ENCODE results near the gene SEMA6D.

DNA sequence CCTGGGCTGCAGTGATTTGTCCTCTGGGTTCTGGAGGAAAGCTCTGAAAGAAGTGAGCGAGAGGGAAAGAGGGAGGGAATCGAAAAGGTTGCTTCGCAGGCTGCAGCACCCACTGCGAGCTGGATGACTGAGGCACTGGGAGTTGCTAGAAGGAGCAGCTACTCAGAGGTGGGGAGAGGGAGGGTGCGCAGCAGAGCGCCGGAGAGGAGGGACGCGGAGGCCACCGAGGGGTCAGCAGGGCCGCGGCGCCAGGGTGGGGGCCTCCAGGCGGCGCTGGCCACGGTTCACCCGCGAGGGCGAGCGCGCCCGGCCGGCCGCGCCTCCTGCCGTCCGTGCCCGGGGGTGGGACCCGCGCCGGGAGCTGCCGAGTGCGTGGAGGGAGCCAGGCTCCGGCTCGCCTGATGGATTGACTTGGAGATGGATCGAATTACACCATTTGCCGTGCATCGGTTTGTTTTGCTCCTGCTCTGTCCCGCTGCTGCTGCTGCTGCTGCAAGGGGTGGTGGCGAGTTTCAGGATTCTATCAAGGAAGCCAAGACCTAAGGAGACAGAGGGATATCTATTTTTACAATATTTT lies at the start of gene SEMA6D:
- TF ChIP-seq, protein P1, sequence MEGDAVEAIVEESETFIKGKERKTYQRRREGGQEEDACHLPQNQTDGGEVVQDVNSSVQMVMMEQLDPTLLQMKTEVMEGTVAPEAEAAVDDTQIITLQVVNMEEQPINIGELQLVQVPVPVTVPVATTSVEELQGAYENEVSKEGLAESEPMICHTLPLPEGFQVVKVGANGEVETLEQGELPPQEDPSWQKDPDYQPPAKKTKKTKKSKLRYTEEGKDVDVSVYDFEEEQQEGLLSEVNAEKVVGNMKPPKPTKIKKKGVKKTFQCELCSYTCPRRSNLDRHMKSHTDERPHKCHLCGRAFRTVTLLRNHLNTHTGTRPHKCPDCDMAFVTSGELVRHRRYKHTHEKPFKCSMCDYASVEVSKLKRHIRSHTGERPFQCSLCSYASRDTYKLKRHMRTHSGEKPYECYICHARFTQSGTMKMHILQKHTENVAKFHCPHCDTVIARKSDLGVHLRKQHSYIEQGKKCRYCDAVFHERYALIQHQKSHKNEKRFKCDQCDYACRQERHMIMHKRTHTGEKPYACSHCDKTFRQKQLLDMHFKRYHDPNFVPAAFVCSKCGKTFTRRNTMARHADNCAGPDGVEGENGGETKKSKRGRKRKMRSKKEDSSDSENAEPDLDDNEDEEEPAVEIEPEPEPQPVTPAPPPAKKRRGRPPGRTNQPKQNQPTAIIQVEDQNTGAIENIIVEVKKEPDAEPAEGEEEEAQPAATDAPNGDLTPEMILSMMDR (IDR thresholded peaks at IDR 0.05; ENCODE audit: extremely low read depth in 1 of 2, insufficient read depth in 1 of 2, low read depth in 1 of 2, low read length in 2 of 2): peak; percentile 36 to 47
- TF ChIP-seq POLR2A (IDR thresholded peaks at IDR 0.05; ENCODE audit: low read depth, low read length): peak; percentile 19
- TF ChIP-seq EZH2 (IDR thresholded peaks at IDR 0.05; ENCODE audit: borderline replicate concordance, low read depth, low read length, severe bottlenecking): no peak
- no peak for TF ChIP-seq POLR2AphosphoS5 (IDR thresholded peaks at IDR 0.05; ENCODE audit: insufficient read depth, low read depth, low read length)
- TF ChIP-seq, protein P2, sequence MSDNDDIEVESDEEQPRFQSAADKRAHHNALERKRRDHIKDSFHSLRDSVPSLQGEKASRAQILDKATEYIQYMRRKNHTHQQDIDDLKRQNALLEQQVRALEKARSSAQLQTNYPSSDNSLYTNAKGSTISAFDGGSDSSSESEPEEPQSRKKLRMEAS (IDR thresholded peaks at IDR 0.05; ENCODE audit: insufficient read depth, insufficient read length): no peak
- no peak for TF ChIP-seq FOS (IDR thresholded peaks at IDR 0.05; ENCODE audit: borderline replicate concordance, insufficient read depth, low read length)
- TF ChIP-seq JUN (IDR thresholded peaks at IDR 0.05; ENCODE audit: borderline replicate concordance, insufficient read depth, insufficient read length, low read depth): no peak

All from endothelial cell of umbilical vein (primary cell).